Activated gamma-delta T cell treated with Interleukin-2 at 50 U/mL for 16 hours (primary cell): ENCODE data around the gene SLC35F3.
"Not testable (repeated sequence)": the region's sequence is repeated elsewhere in the genome, so short reads cannot be mapped to it uniquely, and the experiment has no call there.

Experiments used
- DNase-seq: peaks from one replicate; pipeline ENCODE4 v3.0.0-alpha.2; 2020

SLC35F3 gene

DNA sequence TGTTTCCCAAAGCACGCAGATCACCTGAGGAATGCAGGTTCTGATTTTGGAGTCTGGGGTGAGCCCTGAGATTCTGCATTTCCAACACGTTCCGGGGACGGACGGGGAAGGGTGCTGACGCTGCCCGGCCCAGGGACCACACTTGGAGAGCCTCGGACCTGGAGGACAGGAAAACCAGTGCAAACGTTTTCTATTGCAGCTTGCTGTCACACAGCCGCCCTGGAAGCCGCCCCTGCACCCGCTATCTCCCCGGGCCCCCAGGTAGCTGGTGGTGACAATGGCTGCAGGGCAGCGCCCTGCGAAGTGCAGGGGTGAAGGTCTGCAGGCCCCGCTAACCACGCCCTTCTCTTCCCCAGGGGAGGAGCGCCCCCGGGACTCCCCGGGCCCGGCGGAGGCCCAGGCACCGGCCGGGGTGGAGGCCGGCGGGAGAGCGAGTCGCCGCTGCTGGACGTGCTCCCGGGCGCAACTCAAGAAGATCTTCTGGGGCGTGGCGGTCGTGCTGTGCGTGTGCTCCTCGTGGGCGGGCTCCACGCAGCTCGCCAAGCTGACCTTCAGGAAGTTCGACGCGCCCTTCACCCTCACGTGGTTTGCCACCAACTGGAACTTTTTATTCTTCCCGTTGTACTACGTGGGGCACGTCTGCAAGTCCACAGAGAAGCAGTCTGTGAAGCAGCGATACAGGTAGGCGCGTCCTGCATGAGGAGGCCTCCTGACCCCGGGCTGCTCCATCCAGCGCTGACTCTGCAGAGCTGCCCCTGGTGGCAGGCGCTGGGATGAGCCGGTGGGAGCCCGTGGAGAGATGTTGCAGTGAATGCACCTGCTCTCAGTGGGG, 326.8 kb downstream of the SLC35F3 start:
- DNase-seq: no peak

DNA sequence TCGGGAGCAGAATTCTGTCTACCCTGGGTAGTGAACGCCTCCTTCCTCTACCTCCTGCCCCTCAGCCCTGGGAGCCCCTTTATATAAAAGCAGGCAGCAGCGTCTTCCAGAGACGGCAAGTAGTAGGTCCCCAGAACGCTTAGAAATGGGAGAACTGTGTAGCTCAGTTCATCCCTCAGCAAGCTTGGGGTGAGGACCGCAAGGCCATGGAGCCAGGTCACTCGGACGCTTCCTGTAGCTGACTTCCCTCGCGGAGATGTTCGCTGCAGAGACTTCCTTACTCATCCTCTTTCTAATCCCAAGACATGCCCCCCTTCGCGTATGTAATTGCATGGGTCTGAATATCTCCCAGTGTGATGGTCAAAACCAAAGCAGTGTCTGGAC, 327.4 kb downstream of the SLC35F3 start:
- no peak for DNase-seq

DNA sequence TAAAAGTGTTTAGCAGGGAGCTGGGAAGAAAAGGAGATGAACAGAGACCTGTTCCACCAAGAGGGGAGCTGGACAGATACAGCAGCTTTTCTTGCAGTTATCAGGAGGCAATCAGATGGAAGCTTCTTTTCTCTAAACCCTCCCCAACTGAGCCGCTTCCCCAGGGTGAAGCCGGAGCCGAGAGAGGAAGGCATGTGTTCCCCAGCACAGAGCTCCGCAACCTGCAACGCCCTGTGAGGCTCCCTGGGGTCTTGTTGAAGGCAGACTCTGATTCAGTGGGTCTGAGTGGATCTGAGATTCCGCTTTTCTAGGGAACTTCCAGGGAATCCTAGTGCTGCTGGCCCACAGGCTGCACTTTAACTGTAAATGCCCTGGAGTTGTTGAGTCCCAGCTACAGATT, 329.7 kb downstream of the SLC35F3 start:
- DNase-seq: no peak

DNA sequence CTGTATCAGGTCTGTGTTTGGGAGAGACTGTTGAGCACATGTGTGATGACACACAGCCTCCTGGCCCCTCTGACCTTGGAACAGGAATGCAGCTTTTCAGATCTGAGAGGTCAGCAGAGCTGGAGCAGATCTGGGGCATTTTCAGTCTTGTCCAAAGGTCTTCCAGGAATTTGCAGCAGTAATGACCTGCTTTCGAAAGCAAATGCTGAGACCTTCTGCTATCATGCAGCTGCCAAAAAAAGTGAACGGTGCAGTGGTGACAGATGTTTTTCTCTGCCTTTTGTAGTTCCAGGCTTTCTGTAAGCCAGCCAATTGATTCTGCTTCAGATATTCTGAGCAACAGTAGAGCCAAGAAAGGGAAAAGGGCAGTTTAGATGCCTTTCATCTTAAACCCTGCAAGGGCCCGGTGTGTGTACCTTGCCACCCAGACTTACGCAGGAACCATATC, 331.0 kb downstream of the SLC35F3 start:
- DNase-seq: no peak

DNA sequence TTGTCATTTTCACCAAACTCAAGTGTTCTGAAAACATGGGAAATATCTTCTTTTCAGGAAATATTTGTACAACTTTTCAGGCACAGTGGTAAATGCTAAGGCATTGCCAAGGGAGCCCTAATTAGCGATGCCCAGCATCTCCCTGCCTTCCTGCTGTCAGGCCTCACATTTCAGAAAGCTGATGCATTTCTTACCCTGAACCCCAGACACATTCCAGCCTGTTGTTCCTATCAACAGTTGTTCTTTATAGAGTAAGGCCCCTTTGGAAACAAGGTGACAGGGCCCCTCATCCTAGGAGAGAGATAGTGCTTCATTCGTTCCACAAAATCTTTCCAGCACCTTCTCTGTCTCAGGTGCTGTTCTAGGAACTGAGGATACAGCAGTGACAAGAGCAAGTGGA, 332.9 kb downstream of the SLC35F3 start:
- no peak for DNase-seq

DNA sequence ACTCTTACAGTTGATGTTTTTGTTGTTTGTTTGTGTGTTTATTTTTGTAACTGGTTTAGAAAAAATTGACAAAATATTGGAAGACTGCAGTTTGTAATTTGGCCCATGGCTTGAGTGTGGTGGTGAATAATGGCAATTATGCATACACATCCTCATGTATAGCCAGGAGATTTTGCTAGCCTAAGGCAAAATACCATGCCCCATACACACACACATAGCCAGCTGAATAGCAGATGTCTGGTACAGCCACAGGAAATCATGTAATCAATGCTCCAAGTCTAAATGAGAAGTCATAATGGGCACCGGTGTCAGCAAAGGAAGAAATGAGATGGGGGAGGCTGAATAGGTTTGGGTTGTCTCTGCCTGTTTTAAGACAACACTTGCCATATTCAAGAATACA, 333.6 kb downstream of the SLC35F3 start:
- no peak for DNase-seq

DNA sequence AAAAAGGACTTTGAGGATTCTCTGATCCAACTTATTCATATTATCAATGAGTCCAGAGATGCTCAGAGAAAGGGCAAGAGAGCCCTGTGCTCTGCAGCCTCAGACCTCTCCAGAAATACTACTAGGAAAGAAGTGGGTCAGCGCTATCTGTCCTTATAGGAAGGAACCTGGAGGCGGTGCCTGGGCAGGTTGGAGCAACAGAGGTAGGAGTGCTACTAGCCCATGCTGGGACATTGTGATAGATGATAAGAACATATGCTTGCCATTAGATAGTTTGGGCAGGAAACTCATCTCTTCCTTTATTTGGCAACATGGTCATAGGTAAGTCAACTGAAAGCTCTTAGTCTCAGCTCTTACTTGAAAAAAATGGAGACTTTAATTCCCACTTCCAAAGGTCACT, 335.0 kb downstream of the SLC35F3 start:
- no peak for DNase-seq

DNA sequence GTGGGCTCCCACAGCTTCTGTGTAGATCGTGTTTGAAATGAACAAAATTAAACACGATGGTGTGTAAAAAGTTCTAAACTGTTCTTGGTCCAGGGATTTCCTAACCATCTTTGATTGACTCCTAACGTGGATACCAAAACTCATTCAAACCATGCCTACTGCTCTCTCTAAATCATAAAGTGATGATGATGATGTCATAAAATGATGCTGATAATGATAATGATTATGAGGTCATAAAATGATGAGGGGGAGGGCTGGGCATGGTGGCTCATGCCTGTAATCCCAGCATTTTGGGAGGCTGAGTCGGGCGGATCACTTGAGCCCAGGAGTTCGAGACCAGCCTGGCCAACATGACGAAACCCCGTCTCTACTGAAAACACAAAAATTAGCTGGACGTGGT, 335.5 kb downstream of the SLC35F3 start:
- DNase-seq: no peak

DNA sequence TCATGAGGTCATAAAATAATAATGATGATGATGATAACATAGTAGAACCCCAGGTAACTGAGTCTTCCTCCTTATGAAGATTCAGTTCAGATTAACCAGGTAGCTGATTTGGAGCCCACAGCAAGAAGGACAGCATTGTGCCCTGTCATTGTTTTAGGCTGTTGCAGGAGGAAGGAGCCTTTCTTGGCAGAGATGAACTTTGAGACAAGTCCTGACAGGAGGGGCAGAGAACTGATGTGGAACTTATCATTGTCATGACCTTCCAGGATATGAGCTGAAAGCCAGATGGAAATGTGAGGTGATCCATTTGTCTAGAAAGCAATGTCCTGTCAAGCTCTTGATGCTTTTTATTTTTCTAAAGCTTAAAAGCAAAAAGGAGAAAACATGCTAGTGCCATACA, 336.2 kb downstream of the SLC35F3 start:
- no peak for DNase-seq

DNA sequence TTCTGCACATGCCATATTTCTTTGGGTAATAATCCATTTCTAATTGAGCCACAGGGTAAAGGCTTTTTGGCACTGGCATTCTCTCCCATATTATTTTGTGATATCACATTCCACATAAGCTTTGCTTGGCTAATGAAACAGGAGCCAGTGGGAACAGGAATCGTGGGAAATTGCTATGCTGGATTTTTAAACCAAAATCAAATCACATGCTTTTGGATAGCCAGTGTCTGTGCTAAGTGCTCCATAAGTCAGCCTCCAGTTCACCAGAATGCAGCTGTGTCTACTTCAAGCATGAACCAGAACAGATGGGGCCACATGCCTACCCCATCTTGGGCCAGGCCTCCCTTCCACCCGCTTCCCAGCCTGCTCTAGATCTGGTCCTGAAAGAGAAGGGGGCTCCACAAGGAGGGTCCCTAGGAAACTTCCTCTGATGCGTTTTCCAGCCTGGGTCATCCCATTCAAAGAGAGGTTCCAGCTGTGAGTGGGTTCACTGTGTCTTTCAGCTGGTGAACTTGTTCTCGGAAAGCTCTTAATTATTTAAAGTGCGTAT, 337.5 kb downstream of the SLC35F3 start:
- DNase-seq: no peak

DNA sequence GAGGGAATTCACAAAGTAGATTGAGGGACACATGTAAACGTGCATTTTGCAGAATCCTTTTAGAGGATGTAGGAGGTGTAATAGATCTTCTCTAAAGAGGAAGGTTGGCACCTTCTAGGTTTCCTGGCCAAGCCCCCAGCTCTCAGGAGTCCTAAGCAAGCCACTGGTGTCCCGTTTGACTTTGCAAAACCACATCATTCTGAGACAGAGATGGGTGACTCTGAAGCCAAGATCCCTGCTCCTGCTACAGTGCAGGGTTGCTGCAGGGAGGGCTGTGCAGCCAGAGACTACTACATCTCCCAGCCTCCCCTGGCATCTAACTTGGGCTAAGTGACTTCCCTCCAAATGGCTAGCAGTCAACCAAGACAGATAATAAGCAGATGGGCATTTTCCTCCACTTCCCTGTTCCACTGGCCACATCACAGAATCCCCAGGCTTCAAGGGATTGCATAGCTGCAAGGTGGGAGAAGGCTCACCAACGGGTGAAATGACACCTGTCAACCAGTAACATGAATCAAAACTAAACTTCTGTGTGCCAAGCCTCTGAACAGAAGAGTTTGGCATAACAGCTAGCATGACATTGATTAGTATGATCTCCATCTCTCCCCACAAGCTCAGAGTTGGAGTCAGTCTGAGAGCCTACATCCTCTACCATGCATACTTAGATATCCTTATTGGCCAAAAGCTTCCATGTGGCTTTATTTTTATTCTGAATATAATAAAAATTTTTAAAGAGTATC, 339.2 kb downstream of the SLC35F3 start:
- DNase-seq: no peak

DNA sequence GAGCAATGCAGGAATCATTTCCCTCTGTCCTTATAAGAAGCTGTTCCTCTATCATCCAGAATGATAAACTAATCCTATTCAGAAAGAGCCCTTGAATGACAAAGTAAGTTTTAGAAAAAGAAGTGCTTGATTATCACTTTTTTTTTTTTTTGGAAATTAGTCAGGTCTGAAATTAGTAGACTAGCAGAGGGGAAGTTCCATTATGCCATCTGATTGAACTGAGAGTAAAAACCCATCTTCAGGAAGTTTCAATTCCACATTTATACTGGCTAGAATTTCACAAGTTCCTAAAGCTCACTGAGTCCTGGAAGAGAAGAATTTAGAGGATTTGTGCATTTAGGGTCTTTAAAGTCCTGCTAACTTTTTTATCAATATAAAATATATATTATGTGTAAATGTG, 340.0 kb downstream of the SLC35F3 start:
- DNase-seq: no peak

DNA sequence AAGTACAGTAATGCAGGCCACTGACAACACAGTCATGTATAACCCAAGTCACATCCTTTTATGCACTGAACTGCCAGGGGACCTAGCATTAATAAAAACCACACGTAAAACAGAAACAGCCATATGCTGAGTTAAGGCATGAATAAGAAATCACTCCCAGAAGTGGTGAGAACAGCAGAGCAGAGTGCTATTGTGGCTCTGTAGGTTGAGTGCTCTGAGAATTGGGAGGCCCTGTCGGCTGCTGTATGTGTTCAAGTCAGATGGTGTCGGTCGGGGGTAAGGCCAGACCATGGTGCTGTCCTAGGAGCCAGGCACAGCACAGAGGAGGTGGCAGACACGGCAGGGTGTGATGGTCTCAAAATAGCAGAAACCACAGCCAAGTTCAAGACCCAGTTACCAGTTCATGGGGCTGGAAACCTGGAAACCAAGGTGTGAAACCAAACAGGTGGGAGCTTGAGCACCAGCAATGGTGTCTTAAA, 342.2 kb downstream of the SLC35F3 start:
- no peak for DNase-seq

DNA sequence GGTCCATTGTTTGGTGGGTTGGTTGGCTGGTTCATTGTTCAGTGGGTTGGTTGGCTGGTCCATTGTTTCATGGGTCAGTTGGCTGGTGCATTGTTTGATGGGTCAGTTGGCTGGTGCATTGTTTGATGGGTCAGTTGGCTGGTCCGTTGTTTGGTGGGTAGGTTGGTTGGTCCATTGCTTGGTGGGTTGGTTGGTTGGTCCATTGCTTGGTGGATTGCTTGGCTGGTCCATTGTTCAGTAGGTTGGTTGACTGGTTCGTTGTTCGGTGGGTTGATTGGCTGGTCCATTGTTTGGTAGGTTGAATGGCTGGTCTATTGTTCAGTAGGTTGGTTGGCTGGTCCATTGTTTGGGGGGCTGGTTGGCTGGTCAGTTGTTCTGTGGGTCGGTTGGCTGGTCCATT, 343.3 kb downstream of the SLC35F3 start:
- not testable (repeated sequence) for DNase-seq

DNA sequence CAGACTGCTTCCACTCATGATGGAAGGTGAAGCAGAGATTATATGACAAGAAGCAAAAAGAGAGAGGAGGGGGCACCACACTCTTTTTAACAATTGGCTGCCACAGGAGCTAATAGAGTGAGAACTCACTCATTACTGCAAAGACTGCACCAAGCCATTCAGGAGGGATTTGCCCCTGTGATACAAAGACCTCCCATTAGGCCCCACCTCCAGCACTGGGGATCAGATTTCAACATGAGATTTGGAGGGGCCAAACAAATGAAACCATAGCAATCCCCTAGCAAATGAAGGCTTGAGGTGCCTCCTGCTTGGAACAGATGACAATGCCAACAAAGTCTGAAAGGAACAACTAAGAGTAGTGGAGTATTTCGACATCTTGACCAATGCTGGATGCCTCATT, 346.3 kb downstream of the SLC35F3 start:
- no peak for DNase-seq

DNA sequence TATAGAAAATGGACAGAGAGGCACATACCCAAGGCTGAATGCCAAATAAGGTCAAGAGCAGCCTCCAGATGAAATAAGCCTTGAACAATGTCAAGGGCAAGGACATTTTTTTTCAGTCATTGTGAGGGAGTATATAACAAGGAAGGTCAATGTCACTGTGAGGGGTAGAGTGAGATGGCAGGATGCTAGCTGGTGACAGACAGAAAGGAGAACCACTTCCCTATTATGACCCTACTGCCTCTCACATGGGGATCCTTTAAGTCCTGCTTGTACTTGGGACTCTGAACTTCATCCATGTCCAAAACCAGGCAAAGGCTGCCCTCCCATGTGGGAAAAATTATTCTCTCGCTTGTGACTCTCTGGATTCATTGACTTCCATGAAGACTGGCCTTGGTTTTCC, 349.3 kb downstream of the SLC35F3 start:
- no peak for DNase-seq

DNA sequence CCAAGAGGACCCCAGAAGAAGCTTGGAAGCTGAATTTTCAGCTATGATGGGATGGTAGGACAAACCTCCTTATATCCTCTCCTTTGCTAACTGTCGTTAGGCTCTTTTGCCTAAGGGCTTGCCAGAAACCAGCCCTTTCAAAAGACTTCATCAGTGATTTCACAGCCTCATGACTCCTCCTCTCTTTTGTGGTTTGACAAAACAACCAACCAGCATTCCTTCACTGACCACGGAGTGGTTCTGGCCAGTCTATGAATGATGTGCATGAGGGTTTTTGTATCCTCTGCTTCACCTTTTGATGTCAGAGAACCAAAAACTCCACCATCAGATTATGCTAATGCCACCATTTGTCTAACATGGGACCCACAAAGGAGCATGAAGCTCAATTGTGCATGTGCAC, 351.9 kb downstream of the SLC35F3 start:
- no peak for DNase-seq

DNA sequence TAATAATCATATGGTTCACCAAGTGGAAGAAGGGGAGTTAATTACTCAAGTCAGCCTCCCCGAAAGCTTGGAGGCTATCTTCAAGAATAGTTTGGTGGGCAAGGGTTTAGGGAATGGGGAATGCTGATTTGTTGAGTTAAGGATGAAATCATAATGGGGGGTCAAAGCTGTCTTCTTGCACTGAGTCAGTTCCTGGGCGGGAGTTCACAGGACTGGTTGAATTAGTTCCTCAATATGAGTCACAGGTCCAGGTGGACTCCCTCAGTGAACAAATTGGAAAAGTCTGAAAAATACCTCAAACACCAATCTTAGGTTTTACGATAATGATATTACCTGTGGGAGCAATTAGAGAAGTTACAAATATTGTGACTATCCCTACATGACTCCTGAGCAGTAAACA, 353.6 kb downstream of the SLC35F3 start:
- DNase-seq: no peak

DNA sequence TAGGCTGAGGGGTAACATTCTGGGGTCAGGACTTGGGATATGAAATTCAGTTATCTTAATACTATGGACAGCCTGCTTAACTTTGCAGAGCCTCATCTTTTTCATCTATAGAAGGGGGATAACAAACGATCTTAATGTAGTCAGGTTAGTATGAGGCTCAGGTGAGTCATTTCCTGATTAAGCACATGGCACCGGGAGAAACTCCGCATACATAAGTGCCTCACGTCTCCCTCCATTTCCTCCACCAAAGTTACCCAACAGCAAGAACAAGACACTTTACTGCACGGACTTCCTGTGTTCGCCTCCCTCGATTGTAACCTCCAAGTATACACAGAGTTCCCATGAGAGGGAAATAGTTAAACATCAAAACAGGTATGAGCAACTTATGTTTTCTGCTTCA, 356.1 kb downstream of the SLC35F3 start:
- no peak for DNase-seq

DNA sequence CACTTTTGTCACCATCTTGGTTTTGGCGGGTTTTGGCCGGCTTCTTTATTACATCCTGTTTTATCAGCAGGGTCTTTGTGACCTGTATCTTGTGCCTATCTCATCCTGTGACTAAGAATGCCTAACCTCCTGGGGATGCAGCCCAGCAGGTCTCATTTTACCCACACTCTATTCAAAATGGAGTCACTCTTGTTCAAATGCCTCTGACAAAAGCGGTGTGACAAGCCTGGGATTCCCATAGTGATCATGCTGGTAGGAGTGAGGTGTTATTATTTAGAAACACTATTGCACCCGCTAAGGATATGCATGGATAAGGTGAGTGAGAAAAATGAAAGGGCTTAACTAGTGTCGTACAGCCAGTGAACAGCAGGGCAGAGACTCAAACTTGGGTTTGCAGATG, 357.1 kb downstream of the SLC35F3 start:
- no peak for DNase-seq

DNA sequence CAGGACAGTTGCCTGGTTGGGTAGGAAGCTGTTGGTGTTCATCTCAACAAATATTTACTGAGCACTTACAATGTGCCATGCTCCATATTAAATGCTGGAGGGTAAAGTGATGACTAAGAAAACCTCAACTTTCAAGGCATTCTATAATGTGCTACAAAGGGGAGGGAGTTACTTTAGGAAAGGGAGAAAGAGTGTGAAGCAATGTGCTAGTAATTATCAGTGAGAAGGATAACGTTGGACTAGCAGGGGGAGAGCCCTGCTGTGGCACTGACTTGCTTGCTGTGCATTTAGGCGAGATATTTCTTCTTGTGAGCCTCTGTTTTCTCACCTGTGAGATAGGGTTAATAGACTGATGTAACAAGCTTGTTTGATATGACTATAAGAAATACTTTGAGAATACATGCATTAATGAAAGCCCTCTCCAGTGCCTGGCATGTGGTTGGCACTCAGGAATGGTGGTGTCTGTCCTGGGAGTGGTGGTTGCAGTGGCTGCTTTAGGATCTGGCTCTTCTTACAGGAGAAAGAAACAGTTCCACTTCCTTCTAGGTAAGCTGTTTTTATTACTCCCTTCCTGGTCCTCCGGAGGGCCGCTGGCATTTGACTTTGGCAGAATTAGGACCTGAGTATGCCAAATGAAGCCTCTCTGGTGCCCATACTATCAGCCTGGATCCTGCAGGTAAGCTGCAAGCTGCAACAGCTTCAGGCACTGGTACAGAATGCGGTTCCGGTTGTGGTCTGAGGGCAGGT, 357.7 kb downstream of the SLC35F3 start:
- DNase-seq: no peak

DNA sequence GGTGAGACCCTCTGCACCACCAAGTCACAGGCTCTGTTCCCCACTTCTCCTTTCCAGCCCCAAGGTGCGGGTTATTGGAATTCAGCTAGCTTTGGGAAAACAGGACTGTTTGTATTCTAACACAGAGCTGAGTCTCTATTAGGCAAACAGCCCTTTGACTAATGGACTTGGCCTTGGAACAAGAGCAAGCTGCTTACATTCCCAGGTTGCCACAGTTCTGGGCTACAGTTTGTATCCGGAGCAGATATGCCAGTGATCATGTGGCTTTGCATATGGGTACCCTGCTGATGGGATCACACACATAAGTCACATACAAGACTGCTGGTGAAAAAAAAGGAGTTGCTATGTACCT, 358.3 kb downstream of the SLC35F3 start:
- DNase-seq: no peak

DNA sequence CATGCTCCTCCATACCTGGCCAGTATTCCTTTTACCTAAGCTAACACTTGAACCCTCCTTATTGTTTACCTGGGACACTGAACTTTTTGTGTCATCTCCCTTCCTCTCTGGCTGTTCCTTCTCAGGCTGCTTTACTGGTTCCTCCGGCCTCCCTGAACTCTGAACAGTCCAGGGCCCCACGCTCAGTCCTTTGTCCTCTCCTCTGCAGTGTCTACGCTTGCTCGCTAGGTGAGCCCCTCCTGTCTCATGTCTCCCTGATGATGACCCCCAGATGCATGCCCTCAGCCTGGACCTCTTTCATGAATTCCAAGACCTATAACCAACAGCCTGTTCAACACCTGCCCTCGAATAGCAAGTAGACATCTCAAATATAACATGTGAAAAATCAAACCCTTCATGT, 360.4 kb downstream of the SLC35F3 start:
- no peak for DNase-seq
